ENCODE results near the gene KBTBD3. TPM values are rescaled to one million over a fixed set of nuclear protein-coding genes. Genes with fewer than 3 reads are reported as not detected.

The KBTBD3 gene
- total and polyA plus RNA-seq, 4 donors: 2.5 to 22.7 (median 5.2) TPM

DNA sequence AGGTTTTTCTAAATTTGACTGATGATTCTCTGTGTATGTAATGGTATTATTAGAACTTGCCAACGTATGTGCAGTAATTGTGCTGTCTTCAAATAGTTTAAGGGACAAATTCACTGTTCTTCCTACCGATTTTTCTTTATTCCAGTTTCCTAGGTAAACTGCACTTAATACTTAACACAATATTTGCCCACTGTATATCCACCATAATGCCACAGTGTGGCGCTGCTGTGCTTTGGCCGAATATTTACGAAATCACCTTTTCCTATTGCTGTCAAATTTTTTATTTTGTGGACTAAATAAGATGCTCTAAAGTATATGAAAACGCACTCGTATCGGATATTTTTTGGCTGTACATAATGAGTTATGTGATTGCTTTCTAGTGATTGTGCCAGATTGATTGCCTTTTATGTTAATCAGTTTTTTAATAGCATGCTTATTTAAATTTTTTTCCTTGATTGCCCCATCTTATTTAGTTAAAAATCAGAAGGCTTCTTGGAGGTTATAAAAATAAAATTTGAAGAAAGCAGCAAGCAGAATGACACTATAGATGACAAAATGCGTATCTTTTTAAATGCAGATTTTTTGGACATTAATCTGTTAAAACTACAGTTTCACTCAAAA, 10.8 kb upstream of the KBTBD3 start:
- Histone ChIP-seq H3K4me1 (ENCODE audit: control insufficient read depth in 5 of 5, insufficient read depth in 5 of 5, low read length in 5 of 5) (peaks cover 0 to 13% (median 3%) of the 10 kb centered on the region in 5 donors), H3K9ac (ENCODE audit: insufficient read depth in 1 of 2, low read length in 2 of 2) (no peak overlapping the region), H3K4me3 (no peak overlapping the region), H3K9me3 (ENCODE audit: control insufficient read depth in 4 of 4, insufficient read depth in 3 of 4, low read length in 3 of 4) (no peaks in the 10 kb centered on the region), H3K27ac (ENCODE audit: low read depth in 1 of 2, low read length in 1 of 2) (no peak overlapping the region), H3K36me3 (ENCODE audit: control insufficient read depth in 4 of 4, insufficient read depth in 4 of 4, low read length in 4 of 4) (peaks cover 3 to 36% (median 16%) of the 10 kb centered on the region in 4 donors), H3K27me3 (ENCODE audit: control insufficient read depth in 3 of 3, insufficient read depth in 3 of 3, low read length in 2 of 3) (no peaks in the 10 kb centered on the region)
- peak; percentile 74 for ATAC-seq (ENCODE audit: insufficient read depth, low FRiP score)
- 37 to 43% methylated on average over 9 of the region's 9 CpGs for WGBS, 2 donors
- TF ChIP-seq, protein P1, sequence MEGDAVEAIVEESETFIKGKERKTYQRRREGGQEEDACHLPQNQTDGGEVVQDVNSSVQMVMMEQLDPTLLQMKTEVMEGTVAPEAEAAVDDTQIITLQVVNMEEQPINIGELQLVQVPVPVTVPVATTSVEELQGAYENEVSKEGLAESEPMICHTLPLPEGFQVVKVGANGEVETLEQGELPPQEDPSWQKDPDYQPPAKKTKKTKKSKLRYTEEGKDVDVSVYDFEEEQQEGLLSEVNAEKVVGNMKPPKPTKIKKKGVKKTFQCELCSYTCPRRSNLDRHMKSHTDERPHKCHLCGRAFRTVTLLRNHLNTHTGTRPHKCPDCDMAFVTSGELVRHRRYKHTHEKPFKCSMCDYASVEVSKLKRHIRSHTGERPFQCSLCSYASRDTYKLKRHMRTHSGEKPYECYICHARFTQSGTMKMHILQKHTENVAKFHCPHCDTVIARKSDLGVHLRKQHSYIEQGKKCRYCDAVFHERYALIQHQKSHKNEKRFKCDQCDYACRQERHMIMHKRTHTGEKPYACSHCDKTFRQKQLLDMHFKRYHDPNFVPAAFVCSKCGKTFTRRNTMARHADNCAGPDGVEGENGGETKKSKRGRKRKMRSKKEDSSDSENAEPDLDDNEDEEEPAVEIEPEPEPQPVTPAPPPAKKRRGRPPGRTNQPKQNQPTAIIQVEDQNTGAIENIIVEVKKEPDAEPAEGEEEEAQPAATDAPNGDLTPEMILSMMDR (IDR thresholded peaks at IDR 0.05; ENCODE audit: control extremely low read depth, extremely low read depth): peak; percentile 61
- peak; percentile 51 to 73 (median 70) for DNase-seq

DNA sequence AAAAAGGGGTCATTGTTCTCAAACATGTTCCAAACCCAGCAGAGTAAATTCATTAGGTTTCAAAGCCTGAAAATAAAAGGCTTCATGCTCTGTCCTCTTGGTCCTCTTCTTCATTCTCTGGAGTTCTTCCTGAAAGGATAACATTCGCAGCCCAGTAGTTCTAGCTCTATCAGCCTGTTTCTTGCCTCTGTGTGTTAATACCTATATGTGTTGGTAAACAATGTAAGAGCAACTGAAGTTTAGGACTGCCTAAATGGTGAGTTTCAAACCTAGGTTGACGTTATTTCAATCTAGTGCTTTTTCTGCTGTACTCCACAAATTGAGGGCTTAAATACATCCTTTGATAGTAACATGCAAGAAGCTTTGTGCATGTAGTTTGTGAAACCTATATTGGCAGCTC, 9.7 kb upstream of the KBTBD3 start:
- WGBS, 2 donors: 66 to 85% methylated on average over 2 of the region's 2 CpGs
- Histone ChIP-seq H3K9ac (ENCODE audit: insufficient read depth in 1 of 2, low read length in 2 of 2) (no peak overlapping the region), H3K27ac (ENCODE audit: low read depth in 1 of 2, low read length in 1 of 2) (no peak overlapping the region), H3K36me3 (ENCODE audit: control insufficient read depth in 4 of 4, insufficient read depth in 4 of 4, low read length in 4 of 4) (peaks cover 1 to 31% (median 15%) of the 10 kb centered on the region in 4 donors), H3K9me3 (ENCODE audit: control insufficient read depth in 4 of 4, insufficient read depth in 3 of 4, low read length in 3 of 4) (no peaks in the 10 kb centered on the region), H3K4me3 (no peak overlapping the region), H3K27me3 (ENCODE audit: control insufficient read depth in 3 of 3, insufficient read depth in 3 of 3, low read length in 2 of 3) (no peaks in the 10 kb centered on the region), H3K4me1 (ENCODE audit: control insufficient read depth in 5 of 5, insufficient read depth in 5 of 5, low read length in 5 of 5) (peaks cover 0 to 18% (median 6%) of the 10 kb centered on the region in 5 donors)
- ATAC-seq (ENCODE audit: insufficient read depth, low FRiP score): no peak
- TF ChIP-seq, protein P1 (IDR thresholded peaks at IDR 0.05; ENCODE audit: control extremely low read depth, extremely low read depth): no peak
- no peak for DNase-seq

DNA sequence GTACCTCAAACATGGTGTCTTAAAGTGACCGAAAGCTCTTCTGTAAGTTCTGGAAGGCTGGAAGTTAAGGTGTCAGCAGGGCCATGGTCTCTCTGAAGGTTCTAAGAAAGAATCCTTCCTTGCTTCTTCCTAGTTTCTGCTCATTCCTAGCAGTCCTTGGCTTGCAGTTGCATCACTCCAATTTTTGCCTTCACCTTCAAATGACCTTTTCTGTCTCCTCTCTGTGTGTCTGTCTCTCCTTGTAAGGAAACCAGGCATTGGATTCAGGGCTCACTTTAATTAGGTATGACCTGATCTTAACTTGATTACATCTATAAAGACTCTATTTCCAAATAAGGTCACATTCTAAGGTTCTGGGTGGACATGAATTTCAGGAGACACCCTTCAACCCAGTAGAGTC, 9.0 kb upstream of the KBTBD3 start:
- DNase-seq (no peak), ATAC-seq (ENCODE audit: insufficient read depth, low FRiP score) (no peak)
- TF ChIP-seq, protein P1 (IDR thresholded peaks at IDR 0.05; ENCODE audit: control extremely low read depth, extremely low read depth): no peak
- H3K36me3 ChIP-seq (ENCODE audit: control insufficient read depth in 4 of 4, insufficient read depth in 4 of 4, low read length in 4 of 4): peaks cover 1 to 28% (median 12%) of the 10 kb centered on the region in 4 donors
- WGBS, 2 donors: 97 to 100% methylated on average over 1 of the region's 1 CpG
- H3K9me3 ChIP-seq (ENCODE audit: control insufficient read depth in 4 of 4, insufficient read depth in 3 of 4, low read length in 3 of 4): no peaks in the 10 kb centered on the region
- peaks cover 0 to 20% (median 6%) of the 10 kb centered on the region in 5 donors for H3K4me1 ChIP-seq (ENCODE audit: control insufficient read depth in 5 of 5, insufficient read depth in 5 of 5, low read length in 5 of 5)
- H3K4me3 ChIP-seq: no peak overlapping the region
- no peaks in the 10 kb centered on the region for H3K27me3 ChIP-seq (ENCODE audit: control insufficient read depth in 3 of 3, insufficient read depth in 3 of 3, low read length in 2 of 3)
- H3K9ac ChIP-seq (ENCODE audit: insufficient read depth in 1 of 2, low read length in 2 of 2): no peak overlapping the region
- peak overlapping the region in 1 of 2 donors; percentile 6 for H3K27ac ChIP-seq (ENCODE audit: low read depth in 1 of 2, low read length in 1 of 2)

DNA sequence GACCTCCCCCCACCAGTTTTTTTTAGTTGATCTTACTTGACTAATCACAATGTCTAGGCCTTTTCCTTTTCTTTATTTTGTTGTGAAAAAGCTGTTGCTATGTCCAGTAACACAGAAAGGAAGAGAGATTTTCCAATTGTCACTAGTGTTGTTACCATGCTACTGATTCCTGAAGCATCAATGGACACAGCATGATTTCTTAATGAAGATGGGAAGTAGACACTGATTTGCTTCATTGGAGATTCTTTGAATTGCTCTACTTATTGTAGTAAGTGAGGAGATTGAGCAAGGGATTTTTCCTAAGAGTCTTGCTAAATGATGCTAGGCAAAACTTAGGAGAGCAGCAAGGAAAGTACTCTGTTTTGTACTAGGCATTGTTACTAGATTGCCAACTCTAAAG, 4.9 kb upstream of the KBTBD3 start:
- Histone ChIP-seq H3K36me3 (ENCODE audit: control insufficient read depth in 4 of 4, insufficient read depth in 4 of 4, low read length in 4 of 4) (peaks cover 5 to 31% (median 14%) of the 10 kb centered on the region in 4 donors), H3K4me3 (no peak overlapping the region), H3K27ac (ENCODE audit: low read depth in 1 of 2, low read length in 1 of 2) (no peak overlapping the region), H3K9ac (ENCODE audit: insufficient read depth in 1 of 2, low read length in 2 of 2) (no peak overlapping the region), H3K9me3 (ENCODE audit: control insufficient read depth in 4 of 4, insufficient read depth in 3 of 4, low read length in 3 of 4) (no peaks in the 10 kb centered on the region), H3K27me3 (ENCODE audit: control insufficient read depth in 3 of 3, insufficient read depth in 3 of 3, low read length in 2 of 3) (no peaks in the 10 kb centered on the region), H3K4me1 (ENCODE audit: control insufficient read depth in 5 of 5, insufficient read depth in 5 of 5, low read length in 5 of 5) (peaks cover 0 to 38% (median 14%) of the 10 kb centered on the region in 5 donors)
- TF ChIP-seq, protein P1 (IDR thresholded peaks at IDR 0.05; ENCODE audit: control extremely low read depth, extremely low read depth): no peak
- DNase-seq: no peak
- ATAC-seq (ENCODE audit: insufficient read depth, low FRiP score): no peak
